Uterus (tissue), 2 donors: ENCODE data around the gene ATP2A2.

Experiments
- POLR2A ChIP-seq, 2 donors: fragments of 450-650 bp; IDR thresholded peaks; one replicate each; pipeline ENCODE4 v1.6.1; 2016; ENCODE audit warnings: antibody characterized with exemption in 2 of 2, mild to moderate bottlenecking in 1 of 2, moderate library complexity in 1 of 2
- TF ChIP-seq, protein P1 (sequence below), 4 experiments: fragments of 200-600 bp in 2 of 4; fragments of 450-650 bp in 2 of 4; sonication (generic) in 2 of 4; IDR thresholded peaks; one replicate each; pipeline ENCODE4 v1.5.1; 2016 to 2019; ENCODE audit warnings: antibody characterized with exemption in 4 of 4, mild to moderate bottlenecking in 2 of 4, moderate library complexity in 1 of 4

DNA sequence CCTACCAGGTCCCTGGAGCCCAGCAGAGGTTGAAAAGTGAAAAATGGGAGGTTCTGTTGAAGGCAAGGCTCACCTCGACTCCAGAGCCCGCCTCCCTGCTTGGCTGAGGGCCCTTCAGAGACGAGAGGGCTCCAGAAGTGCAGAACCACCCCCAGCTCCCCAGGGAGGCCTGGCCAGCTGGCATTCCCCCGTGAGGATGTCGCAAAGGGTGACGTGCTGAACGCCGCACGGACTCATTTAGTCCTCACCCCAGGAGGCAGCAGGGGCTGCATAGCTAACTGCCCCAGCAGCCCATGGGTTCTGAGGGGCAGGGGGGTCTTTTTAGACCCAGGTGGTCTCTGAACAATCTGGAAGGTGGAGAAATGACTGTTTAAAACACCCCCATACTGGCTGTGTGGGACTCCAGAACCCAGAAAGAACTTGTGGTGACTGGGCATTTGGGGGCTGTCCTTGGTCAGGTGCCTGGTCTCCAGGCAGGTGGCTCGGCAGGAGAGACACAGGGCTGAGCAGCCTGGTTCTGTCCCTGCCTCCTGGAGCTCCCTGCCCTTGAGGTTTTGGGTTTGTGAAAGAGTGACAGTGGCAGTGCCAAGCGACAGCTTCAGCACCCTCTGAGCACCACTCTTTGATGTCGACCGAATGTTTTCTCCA is 90.5 kb downstream of the ATP2A2 start:
- TF ChIP-seq POLR2A (IDR thresholded peaks at IDR 0.05) = no peak
- TF ChIP-seq, protein P1, sequence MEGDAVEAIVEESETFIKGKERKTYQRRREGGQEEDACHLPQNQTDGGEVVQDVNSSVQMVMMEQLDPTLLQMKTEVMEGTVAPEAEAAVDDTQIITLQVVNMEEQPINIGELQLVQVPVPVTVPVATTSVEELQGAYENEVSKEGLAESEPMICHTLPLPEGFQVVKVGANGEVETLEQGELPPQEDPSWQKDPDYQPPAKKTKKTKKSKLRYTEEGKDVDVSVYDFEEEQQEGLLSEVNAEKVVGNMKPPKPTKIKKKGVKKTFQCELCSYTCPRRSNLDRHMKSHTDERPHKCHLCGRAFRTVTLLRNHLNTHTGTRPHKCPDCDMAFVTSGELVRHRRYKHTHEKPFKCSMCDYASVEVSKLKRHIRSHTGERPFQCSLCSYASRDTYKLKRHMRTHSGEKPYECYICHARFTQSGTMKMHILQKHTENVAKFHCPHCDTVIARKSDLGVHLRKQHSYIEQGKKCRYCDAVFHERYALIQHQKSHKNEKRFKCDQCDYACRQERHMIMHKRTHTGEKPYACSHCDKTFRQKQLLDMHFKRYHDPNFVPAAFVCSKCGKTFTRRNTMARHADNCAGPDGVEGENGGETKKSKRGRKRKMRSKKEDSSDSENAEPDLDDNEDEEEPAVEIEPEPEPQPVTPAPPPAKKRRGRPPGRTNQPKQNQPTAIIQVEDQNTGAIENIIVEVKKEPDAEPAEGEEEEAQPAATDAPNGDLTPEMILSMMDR (IDR thresholded peaks at IDR 0.05) = no peak
